Hematopoietic multipotent progenitor cell treated with erythropoietin and hydrocortisone succinate and interleukin-3 and kit ligand, for 15 days (in vitro differentiated cells): Measurements from ENCODE around the gene CPNE6.

Experiments used
- DNase-seq: peaks from one replicate; pipeline ENCODE4 v3.0.0-alpha.2; 2015; ENCODE audit warnings: low spot score

Gene CPNE6

DNA sequence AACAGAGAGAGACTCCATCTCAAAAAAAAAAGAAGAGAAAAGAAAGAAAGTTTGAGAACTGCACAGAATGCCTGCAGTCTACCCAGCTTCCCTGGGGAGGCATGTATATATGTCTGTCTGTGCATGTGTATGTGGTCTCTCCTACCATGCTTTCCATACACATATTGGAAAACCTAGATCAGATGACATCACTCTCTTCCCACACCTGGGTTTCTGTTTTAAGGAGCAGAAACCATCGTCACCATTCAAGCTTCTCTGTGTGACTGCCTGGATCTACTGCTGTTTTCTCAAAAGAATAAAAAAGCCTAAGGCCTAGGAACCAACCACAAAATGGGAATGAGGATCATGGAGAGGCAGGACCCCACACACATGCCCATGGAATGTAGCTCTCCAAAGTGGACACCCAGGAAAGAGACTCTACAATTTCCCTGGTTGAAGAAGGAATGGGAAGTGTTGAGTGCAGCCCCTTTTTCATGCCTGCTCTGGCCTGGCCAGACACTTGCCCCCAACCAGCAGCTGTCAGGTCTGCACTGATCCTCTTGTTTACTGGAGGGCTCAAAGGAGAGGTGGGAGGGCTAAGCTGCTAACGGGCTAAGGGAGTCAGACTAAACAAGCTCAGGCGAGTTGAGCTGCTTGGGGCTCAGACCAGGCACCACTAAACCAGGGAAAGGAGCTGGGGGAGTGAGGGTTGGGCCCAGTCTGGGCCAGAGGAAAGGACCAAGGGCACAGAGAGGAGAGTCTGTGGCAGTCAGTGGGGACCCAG, 15.0 kb downstream of the CPNE6 start:
- DNase-seq, result no peak

DNA sequence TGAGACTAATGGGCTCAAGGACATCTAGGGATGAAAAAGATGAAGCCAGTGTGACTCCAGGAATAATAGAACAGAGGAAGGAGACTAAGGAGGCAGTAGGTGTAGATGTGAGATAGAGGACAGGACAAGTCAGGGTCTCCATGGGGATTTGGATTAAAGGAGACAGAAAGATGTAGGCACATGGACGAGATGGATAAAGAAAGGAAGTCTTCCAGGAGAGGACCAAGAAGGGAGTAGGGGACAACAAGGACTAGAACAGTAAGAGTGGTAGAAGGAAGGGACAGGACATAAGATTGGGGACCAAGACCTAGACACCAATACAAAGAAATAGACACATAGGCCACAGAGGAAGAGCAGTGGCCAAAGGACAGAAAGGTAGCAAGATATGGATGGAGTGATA, 15.6 kb downstream of the CPNE6 start:
- no peak for DNase-seq

DNA sequence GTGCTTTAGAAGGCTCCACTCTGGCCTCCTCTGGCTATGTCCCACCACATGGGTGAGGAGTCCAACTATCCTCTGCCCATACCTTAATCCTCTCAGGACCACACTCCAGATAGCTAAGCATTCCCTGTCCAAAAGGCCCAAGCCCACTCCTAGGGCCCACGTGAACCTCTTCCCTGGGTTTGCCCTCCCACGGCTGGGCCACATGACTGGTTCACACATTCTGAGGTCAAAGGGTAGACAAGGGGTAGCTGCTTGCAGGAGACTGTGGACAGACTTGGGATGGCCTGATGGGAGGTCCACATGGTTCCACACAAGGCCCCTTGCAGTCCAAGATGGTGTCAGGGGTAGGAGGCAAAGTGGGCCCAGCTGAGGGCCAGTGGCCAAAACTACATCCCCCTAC, 16.7 kb downstream of the CPNE6 start:
- DNase-seq, result no peak

DNA sequence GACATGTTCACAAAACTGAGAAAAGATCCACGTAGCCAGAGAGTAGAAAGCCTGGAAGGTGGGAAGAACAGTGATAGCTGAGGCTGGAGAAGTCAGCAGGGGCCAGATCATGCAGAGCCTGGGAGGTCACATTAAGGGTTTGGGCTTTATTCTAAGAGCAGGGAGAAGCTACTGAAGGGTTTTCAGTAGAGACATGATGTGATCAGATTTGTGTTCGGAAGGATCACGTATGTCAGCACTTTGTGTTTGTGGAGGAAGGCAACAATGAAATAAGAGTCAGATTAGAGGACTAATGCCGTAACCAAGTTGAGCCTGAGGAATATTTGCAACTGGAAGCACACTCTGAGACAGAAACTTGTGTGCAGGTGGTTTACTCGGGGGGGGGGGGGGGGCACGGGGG, 18.5 kb downstream of the CPNE6 start:
- no peak for DNase-seq

DNA sequence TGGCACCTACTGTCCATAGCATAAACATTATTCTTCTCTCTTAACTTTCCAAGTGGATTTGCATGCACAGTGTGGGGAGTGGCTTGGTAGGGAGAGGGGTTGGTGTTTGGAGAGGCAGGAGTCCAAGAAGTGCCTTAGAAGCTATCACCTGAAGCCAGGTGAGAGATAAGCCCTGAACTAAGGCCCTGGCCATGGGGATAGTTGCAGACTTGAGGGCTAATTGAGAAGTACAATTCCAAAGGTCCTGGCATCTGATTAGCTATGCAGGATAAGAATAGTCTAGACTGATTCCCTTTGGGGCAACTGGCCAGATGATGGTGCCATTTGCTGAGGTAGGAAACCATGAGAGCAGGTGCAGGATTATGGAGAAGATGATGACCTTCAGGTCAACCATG, 20.7 kb downstream of the CPNE6 start:
- no peak for DNase-seq

DNA sequence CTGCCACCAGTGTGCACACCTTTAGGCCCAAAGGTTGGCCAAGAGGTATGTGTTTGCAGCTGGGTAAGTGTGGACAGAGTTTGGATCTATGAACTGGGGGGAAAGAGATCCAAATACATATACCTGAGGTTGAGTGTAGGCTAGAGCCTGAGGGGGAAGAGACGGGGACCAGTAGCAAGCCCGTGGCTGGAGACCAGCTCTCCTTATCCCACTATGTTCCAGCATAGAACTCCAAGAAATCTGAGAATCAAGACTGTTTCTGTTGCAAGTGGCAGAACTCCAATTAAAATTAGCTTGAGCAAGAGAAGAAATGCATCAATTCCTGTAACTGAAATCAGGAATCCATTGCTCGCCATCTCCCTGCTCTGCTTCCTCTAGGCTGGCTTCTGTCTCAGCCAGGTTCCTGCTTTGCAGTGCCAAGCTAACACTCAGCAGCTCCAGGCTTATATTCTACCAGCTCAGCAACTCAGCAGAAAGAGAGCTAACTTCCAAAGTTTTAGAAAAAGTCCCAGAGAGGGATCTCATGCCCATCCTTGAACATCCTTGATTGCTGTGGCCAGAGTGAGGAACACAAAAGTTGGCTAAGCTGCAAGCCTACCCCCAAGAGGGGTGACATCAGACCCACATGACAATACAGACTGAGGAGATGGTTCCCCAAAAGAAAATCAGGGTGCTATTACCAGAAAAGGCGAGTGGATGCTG, 21.3 kb downstream of the CPNE6 start:
- DNase-seq, result no peak

DNA sequence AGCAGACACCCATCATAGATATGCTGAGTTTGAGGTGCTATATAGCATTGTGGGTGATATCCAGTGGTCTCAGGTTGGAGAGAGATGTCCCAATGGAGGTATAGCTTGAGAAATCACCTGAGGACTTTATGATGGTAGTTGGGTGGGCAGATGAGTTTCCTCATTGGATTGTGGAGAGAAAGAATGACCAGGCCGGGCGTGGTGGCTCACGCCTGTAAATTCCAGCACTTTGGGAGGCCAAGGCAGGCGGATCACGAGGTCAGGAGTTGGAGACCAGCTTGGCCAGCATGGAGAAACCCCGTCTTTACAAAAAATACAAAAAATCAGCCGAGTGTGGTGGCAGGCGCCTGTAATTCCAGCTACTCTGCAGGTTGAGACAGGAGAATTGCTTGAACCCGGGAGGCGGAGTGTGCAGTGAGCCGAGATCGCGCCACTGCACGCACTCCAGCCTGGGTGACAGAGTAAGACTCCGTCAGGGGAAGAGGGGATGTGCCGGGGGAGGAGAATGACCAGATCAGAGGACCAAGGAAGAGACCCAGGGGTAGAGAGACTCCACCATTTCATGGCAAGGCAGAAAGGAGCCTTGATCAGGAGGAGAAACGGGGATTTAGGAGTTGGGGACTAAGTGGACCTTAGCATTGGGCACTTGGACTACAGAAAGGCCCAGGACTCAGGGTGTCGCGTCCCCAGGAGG, 22.0 kb downstream of the CPNE6 start:
- DNase-seq, result no peak

DNA sequence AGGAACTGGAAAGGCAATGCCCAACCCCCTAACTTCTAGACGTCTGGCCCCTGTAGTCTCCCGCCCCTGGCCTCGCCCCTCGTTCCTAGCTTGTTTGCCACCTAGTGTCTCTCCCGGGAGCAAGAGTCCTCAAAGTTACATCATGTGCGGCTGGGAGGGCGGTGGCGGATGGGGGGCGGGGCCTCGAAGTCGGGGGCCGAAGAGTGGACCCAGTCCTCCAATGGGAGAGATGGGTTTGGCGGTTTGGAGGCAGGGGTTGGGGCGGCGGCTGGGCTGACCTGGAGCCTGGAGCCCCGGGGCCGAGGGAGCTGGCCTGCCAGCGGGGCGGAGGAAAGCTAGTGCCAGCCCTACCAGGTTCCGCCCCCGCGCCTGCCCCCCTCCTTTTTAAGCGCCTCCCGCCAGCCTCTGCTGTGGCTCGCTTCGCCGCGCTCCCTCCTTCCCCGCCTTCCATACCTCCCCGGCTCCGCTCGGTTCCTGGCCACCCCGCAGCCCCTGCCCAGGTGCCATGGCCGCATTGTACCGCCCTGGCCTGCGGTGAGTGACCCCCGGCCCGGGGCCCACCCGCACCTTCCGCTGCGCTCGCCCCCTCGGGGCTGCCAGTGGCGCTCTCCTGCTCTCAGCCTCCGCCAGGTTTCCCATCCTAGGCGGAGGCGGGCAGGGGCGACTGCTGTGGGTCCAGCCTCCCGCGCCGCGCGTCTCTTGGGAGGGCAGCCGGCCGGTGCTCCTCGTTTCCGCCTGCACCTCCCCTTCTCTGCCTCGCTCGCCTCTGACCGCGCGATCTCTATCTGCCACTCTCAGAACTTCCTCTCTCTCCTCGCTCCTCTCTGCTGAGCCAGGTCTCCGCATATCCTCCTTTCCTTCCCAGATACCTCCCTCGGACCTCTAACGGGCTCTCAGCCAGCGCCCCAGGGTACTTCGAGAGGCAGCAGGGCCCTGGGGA, 22.8 kb downstream of the CPNE6 start, which contains the start of gene PCK2:
Gene PCK2, plus strand, starts transcription at position 411 of the 940 bp plus-strand sequence. Its CDS starts 95 bp downstream, at position 506.
- peak; percentile 89 for DNase-seq

DNA sequence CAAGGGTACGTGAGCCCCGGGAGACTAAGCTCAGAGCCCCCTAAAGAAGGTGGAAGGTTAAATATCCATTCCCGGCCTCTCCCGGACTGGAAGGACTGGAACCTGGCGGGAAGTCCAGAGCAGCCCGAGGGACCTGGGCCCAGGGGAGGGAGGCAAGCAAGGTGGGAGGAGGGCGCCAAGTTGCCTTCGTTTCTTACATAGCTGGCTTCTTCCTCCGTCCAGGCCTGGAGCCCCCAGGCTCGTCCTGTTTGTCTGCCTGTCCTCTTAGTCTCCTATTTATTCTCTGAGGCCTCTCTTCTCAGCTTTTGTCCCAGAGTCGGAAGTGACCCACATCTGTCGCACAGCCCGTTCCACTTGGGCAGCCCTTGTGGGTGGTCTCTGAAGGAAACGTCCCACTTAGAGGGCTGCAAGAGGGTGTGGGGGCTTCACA, 23.5 kb downstream of the CPNE6 start:
- peak; percentile 30 for DNase-seq

DNA sequence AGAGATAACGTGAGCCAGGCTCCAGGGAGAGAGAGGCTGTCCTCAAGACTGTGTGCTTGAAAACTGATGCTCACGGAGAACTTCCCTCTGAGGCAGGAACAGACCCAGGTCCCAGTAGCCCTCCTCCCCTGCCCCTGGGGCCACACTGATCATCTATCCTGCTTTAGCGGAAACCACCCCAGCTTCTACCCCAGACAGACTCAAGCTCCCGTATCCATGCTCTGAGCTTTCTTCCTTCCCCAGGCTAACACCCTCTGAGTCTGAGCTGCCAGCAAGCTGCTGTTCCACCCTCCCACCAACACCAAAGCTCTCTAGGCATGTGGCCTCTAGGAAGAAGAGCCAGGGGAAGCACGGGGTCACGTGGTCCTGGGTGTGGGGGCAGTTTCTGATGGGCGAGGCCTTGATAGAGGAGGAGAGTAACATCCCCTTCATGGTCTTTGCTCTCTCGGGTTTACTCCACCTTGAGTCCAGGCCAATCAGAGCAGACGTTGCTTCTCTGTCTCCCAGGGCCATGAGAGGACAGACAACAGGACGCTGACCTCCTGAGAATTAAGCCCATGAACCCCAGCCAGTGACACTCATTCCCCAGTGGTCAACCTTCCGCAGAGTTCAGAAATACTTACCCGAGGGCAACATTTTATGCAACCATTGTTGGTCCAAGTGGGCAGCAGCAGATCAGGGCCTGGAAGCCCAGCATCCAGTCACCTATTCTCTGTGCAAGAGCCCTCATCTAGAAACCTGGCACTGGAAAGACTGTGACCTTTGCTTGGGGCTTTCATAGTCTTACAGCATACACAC, 24.1 kb downstream of the CPNE6 start:
- peak; percentile 87 for DNase-seq

DNA sequence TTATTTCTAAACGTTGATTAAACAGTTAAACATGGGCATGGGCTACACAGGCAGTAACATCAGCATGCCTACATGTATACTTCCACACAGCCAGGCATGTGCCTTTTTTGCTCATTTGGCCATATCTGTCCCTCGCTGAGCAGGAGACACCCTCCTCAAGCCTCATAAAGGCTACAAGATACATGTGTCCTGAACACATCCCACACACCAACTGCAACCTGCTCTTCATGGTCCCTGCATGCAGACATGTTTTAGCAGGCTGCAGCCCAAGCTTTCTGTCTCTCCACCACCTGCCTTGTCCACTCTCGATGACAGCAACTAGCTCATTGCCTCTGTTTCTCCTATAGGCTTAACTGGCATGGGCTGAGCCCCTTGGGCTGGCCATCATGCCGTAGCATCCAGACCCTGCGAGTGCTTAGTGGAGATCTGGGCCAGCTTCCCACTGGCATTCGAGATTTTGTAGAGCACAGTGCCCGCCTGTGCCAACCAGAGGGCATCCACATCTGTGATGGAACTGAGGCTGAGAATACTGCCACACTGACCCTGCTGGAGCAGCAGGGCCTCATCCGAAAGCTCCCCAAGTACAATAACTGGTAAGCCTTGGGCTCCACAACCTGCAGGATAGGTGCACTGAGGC, 25.3 kb downstream of the CPNE6 start:
- no peak for DNase-seq

DNA sequence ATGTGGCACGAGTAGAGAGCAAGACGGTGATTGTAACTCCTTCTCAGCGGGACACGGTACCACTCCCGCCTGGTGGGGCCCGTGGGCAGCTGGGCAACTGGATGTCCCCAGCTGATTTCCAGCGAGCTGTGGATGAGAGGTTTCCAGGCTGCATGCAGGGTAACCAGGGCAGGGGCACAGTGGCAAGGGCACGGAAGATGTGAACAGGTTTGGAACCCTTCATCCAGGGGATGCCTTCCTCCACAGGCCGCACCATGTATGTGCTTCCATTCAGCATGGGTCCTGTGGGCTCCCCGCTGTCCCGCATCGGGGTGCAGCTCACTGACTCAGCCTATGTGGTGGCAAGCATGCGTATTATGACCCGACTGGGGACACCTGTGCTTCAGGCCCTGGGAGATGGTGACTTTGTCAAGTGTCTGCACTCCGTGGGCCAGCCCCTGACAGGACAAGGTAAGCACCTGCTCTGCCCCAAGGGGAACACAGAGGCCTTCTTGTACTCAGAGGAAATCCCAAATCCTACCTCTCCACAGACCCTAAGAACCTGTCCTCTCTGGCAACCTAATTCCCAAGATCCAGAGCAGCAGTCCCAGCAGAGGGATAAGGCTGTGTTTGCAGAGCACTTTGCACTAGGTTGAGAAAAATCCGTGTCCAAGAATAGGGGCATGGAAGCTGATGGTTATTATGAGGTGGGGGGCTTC, 27.0 kb downstream of the CPNE6 start:
- no peak for DNase-seq

DNA sequence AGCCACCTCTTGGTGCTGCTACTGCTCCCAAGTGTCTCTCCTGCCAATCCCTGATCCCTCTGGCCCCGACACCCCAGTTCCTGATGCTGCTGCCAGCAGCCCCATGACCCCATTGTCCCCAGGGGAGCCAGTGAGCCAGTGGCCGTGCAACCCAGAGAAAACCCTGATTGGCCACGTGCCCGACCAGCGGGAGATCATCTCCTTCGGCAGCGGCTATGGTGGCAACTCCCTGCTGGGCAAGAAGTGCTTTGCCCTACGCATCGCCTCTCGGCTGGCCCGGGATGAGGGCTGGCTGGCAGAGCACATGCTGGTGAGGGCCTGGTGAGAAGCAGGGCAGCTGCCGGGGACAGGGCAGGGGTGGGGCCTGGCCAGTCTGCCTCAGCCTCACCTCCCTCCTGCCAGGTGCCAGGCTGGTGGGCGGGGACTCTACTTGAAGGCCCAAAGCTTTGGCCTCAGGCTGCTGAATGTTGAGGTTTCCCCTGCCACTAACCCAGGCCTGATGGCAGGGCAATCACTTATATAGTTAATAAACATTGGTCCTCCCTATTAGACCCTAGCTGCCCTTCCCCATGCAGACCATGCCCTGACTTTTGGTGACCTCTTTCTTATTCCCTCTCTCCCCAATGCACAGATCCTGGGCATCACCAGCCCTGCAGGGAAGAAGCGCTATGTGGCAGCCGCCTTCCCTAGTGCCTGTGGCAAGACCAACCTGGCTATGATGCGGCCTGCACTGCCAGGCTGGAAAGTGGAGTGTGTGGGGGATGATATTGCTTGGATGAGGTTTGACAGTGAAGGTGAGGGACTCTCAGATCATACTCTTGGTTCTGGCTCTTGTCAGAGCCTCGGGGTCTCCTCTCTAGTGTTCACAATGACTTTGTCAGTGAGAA, 27.8 kb downstream of the CPNE6 start:
- DNase-seq, result no peak

DNA sequence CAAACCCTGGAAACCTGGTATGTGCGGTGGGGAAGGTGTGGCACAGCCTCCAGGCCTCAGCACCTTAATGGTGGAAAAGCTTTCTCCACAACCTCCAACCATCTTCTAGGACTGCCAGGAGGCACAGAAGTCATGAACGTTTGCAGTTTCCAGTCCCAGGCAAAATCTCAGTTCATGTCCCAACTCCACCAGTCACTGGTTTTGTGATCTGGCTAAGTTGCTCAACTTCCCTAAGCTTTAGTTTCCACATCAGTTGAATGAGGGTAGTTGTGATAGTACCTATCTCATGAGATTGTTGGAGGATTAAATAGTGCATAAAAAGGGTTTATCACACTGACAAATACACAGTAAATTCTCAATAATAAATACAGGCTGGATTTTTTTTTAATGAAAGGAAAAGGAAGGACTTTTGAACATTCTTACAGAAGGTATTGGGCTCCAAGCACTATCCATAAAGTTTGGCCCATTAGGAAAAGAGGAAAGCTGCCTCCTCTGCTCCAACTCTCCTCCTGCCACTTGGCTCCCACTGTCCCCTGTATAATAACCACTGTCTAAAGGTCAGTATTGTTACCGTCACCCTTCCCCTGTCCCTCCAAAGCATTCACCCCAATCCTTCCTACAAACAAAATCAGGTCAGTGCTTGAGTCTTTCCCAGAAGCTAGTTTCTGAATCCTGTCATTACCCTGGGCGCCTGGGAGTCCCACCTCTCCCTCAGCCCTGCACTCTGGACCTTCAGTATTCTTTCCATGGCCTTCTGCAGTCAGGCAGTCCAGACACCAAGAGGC, 29.0 kb downstream of the CPNE6 start:
- DNase-seq, result no peak

DNA sequence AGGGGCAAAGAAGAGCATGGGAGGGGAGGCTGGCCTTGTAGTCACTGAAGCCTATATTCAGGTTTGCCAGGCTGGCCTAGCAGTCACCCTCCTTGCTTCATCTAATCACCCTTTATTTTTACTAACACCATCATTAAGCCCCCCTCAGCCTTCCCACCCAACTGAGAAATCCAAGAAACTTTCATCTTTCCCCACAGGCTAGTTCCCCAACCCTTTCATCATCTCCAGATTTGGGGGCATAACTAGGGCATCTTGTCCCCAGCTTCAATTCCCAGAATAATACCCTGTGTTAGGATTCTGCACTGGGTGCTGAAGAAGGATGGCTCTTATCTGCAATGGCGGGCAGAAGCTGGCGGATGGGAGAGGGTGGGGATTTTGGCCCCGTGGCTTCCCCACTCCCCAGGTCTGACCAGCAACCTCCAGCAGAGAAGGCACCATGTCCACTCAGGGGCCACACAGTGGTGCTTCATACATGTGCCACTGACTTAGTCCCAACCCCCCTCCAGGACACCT, 29.7 kb downstream of the CPNE6 start:
- no peak for DNase-seq

DNA sequence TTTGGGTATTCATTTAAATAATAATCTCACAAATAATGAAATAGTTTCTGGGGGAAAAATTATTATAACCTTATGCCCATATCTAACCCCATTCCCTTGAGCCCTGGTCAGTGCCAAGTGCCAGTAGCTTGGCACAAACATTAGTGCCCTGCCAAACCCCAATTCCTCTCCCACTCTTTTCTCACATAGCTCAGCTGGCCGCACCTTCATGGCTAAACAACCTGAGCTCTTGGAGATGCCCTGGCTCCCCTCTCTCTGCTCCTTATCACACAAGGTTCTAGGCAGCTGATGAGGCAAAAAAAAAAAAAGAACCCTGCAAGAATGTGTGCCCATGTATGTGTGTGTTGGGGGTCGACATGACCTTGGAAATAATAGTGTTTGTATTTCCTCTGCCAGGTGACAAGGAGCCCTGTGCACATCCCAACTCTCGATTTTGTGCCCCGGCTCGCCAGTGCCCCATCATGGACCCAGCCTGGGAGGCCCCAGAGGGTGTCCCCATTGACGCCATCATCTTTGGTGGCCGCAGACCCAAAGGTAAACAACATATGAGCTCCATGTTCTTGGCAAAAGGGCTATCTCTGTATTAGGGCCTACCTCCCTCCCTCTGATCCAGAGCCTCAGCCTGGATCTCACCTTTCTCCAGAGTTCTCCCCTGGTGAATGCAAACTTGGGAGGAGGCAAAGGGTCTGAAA, 31.1 kb downstream of the CPNE6 start:
- no peak for DNase-seq

DNA sequence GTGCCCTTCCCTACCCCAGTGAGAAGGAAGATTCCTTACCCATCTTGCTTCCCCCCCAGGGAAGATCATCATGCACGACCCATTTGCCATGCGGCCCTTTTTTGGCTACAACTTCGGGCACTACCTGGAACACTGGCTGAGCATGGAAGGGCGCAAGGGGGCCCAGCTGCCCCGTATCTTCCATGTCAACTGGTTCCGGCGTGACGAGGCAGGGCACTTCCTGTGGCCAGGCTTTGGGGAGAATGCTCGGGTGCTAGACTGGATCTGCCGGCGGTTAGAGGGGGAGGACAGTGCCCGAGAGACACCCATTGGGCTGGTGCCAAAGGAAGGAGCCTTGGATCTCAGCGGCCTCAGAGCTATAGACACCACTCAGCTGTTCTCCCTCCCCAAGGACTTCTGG, 32.1 kb downstream of the CPNE6 start:
- no peak for DNase-seq
